NCI-H1694 (cell line): ENCODE data around the gene PLP2.

ENCODE experiments used
- DNase-seq: peaks from one replicate; lab custom pipeline; 2025; lab: John Stamatoyannopoulos, UW

PLP2 gene

DNA sequence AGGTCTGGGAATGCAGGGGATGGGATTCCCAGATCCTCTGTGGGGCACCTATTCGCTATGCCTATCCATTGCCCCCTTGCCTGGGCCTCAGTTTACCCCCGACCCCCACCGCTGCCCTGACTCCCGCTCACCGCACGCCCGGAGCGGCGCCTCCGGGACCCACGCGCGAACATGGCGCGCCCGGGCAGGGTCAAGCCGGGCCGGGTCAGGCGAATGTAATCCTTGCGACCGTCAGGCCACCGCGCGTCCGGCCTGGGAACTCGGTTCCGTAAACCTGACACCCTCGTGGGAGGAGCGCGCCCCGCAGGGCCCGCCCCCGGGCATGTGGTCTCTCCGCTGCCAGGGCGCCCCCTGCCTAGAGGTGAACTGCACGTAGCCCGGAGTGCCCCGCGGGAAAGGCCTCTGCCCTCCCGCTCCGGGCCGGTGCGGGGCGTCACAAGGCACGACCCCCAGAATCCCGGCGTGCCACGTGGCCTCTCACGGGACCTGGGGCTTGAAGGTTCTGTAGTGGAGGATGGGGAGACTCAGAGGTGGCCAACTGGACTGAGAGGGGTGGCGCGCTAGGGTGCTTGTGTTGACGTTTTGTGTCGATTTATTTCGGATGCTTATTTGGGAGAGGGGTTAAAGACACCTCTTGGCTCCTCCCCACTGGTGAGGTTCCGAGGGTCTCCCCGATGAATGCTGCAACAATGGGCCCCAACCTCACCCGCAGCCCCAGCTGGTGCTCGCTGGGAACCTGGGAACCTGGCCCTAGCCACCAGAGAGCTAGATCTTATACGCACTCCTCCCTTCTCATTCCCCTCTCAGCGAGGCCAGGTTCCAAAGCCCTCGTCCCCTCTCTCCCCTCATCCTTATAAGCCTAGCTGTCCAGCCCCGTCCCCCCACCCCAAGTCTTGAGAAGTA lies 14.7 kb downstream of the PLP2 start, which contains the start of gene PRICKLE3:
PRICKLE3 (minus strand) TSS at position 249 of the 903 bp plus-strand sequence; CDS start at position 173, 76 bp downstream.
- peak; percentile 20 for DNase-seq

DNA sequence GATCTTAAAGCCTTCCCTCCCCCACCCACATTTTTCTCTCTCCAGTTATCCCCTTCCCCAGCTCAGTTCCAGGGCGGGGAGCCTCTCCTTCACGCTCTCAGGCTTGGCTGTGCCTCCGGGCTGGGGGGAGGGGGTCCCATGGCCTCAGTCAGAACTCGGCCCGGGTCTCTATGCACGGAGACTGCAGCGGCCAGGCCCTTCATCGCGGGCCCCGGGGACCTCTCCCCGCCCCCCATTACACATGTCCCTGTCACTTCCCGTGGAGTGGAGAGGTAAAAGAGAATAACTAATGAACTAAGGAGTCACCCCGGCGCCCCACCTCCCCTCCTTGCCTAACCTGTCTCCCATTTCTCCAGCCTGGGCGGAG lies 15.3 kb downstream of the PLP2 start:
- no peak for DNase-seq

DNA sequence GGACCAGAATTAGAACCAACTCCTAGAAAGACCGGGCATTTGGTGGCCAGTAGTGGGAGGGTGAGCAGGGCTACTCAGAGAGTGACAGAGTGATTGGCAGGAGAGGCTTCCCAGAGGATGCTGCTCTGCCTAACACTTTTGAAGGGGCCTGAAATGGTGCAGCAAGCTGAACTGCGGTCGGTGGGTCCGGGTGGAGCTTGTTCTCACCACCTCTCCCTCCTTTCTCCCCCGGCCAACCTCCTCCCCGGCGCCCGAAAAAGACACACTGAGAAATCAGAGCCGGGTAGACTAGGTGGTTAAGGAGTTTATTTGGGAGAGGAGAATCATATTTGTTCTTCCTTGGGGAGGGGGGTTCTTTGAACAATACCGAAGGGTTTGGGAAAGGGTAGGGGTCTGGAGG lies 15.8 kb downstream of the PLP2 start:
- no peak for DNase-seq

DNA sequence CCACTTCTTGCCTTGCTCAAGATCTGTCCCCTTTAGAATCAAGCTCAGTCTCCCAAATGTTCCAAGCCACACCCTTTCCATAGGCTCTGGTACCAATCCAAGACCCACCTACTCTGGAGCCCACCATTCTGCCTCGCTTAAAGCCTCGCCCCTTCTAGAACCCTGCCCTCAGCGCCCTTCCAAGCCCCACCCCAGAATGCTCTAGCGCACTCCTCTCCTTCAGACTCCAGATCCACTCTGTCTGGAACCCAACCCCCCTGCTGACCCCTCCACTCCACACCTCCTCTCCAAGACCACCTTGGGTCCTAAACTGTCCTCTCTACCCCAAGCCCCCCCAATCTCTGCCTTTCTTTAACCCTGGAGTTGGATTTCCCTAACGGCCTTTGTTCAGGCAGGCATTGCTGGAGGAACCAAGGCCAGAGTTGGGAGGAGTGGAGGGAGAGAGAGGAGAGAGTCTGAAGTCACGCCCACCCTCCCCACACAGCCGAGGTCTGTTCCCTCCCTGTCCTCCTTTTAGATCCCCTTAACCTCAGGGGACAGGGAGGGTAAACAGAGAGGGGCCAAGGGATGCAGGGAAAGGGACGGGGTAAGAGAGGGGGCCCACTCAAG lies 16.9 kb downstream of the PLP2 start:
- DNase-seq, result no peak

DNA sequence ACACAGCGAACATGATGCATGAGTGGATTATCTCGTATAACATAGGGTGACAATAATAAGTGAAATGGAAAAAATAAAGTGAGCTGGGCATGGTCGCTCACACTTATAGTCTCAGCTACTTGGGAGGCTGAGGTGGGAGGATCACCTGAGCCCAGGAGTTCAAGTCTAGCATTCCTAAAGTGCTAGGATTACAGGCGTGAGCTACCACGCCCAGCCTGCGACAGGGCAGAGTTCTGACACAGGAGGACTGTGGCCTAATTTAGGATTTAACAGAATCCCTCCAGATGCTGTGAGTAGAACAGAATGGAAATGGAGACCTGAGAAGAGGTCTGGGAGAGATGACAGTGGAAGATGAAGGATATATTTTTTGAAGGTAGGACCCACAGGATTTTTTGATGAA lies 17.9 kb downstream of the PLP2 start:
- no peak for DNase-seq

DNA sequence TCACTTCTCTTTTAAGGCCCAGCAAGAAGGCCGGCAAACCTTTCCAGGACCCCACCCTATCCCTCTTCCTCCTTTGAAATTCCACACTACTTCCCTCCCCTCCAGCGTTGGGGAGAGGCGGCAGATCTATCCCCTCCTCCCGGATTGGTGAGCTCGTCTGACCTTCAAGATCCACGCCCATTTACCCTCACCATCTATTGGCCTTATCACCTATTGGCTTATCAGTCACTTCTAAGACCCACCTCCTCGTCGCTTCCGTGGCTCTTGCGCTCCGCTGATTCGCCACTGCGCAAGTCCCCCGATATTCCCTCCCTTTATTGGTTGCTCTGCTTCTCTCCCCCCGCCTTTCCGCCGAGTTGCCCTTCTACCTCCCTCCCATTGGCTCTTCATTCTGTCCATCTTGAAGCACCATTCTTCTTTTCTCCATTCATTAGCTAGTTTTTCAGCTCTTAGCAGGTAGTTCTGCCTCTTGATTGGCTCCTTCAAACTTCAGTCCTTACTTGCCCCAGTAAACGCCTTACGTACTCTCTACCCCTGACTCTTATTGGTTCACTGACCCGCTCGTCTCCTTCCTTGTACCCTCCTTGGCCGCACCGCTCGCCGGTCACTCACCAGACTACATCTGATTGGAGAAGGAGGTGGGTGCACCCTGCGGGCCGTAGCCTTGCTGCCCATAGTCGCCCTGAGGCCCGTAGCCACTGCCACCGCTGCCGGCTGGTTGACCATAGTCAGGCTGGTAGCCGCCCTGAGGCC lies 19.3 kb downstream of the PLP2 start:
- peak; percentile 98 for DNase-seq

DNA sequence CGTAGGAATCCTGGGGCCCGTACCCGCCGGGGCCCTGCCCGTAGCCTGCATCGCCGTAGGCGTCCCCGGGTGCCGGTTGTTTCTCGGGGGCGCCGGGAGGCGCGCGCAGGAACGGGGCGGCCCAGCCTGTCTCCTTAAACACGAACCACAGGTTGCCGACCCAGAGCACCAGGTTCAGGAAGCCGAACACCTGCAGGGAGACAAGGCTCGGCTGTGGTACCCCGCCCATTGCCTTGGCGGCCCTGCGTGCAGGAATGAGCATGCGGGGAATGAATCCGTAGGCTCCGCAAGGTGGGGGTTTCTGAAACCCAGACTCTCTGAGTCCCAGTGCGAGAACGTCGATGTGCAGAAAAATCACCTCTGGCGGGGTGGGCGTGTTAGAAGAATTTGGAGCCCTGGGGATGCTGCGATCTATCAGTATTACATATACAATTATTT lies 19.9 kb downstream of the PLP2 start:
- DNase-seq, result peak; percentile 28

DNA sequence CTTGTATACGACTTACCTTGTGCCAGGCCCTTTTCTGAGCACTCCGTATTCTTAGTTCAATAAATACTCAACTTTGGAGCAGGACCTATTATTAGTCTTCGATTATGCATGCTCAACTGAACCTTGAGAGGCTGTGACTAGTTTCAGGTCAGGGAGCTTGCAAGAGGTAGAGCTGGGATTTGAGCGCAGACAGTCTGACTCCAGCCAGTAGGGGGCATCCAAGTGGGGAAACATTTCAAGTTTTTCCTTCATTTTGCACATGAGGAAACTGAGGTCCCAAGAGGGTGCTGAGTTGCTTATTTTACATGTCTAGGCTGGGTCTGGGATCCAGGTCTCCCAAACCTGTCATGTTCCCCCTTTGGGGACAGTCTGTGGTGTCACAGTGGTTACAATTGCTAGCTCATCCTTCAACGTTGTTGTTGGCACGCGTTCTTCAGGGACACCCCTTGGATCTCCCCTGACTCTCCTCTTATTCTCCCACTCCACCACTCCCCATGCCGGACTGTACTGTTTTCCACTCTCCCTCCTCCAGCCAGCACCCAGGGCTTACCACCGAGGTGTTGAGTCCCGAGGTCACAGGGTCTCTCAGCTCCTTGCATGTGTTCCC lies 21.1 kb downstream of the PLP2 start:
- DNase-seq, result peak; percentile 16

DNA sequence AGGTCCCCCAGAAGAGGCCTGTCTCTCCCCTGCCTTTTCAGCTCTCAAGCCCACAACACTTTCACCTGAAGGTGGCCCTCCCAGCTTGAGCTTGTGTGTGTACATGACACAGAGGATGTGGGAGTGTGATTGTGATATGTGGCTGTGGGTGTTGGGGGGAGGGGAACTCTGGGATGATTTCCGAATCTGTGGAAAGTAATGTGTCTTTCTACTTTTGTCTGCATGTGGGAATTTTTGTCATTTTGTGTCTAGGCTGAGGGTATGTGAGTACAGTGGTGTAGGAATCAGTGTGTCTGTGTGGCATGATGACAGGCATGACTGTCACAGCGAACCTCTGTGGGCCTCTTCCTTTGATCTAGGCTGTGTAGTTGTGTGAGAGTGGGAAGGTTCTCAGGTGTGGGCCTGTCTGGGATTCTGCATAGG lies 21.9 kb downstream of the PLP2 start:
- DNase-seq, result no peak

DNA sequence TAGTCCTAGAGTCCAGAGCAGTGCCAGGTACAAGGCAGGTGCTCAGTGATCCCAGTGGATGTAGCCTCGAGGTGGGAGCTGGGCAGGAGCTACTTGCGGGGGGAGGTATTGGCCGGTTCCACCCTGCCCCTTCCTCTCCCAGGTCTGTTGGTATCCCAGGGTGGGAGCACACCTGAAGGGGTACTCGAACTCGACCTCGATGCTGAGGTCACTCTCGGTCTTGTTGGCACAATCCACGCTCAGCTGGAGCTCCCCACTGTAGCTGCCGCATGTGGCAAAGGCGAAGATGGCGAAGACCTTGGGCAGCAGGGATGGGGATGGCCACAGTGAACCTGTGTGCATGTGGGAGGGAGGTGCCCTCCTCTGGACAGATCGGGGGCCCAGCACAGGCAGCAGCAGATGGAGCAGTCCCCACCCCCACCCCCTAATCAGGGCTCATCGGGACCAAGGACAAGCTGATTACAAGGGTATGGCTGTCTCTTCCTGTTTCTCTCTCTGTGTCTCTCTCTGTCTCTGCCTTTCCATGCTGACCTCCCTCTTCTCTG lies 25.9 kb downstream of the PLP2 start:
- no peak for DNase-seq

DNA sequence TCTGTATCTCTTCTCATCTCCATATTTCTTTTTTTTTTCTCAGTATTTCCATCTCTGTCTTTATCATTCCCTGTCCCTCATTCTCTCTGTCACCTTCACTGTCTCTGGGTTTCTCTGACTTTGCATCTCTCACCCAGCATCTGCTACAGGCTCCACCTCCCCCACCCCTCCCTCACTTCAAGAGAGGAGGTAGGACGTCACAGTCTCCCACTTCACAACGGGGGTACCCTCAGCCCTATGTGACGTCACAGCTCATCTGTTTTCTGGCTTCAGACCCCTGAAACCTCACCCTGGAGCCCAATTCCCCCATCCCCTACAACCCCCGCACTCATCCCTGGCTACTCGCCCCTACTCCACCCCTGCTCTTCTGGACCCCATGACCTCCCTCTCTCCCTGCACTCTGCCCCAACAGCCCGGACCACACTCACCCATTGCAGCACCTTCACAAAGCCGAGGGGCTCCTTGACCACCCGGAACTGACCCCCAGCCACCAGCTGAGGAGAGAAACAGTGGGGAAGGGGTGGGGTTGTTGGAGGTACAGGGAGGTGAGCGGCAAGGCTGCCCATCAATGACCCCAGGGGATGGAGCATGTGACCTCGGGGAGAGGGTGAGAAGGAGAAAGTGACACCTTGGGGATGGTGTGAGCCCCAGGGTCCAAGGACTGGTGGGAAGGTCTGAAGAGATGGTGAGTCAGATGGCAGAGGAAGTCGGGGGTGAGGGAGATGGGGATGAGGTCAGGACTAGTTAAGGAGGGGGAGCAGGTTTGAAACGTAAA lies 27.0 kb downstream of the PLP2 start:
- no peak for DNase-seq

DNA sequence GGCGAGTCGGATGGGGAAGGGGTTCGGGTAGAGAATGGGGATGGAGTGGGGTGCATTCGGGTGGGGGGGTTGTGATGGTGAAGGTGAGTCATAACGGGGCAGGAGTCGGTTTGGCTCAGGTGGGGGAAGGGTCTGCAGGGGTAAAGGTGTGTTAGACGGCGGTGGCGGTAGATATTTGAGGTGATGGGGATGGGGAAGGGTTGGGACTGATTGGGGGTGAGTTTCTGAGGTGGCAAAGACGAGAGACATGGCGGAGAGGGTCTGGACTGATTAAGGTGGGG lies 27.6 kb downstream of the PLP2 start:
- DNase-seq, result no peak

DNA sequence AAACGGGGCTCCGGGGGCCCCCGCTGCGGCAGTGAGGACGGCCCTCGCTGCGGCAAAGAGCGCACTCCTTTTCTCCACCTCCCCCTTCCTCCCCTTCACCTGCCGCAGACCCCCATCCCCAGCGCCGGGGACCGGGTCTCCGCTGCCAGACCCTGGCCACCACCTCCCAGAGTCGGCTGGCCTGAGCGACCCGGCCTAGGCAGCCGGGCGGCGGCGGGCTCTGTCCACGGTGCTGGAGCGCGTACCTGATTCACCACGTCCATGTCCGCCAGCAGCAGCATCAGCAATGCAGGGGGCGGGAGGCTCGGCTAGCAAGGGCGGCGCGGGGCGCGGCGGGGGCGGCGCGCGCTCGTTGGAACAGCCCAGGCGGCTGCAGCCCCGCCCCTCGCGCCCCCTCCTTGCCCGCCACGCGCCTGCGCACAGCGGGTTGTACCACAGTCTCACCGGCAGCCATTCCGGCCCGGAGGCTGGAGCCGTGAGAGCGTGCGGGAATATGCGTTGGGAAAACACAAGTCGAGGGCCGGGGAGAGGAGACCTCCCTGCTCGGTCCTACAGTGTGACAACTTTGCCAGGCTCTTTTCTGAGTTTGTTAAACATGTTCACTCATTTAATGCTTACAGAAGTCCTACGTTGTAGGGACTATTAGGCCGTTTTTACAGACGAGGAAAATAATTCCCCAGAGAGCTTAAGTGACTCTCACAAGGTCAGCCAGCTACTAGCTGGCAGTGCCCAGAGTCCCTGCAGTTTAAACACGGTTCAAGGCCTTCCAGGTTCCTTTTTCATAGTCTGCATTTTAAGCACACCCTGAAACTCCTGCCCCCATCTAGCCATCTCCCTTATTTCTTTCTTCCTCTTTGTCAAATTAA lies 28.4 kb downstream of the PLP2 start, which contains the start of gene SYP:
SYP (minus strand) TSS at position 288 of the 866 bp plus-strand sequence; CDS start at position 281, 7 bp downstream.
- DNase-seq, result peak; percentile 68

DNA sequence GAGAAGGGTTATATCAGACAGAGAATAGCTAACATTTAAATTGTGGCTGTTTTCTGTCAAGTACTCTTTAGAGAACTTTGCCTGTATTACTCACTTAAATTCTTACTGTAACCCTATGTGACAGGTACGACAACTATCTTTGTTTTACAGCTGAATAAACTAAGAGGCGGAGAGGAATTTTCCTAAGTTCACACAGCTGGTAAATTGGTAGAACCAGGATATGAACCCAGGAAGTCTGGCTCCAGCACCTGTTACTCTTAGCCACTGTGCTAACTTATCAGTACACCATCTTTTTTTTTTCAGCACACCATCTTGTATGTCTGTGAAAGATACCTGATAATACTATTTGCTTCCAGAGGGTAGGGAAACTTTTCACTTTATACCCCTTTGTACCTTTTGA lies 30.3 kb downstream of the PLP2 start:
- DNase-seq, result no peak

DNA sequence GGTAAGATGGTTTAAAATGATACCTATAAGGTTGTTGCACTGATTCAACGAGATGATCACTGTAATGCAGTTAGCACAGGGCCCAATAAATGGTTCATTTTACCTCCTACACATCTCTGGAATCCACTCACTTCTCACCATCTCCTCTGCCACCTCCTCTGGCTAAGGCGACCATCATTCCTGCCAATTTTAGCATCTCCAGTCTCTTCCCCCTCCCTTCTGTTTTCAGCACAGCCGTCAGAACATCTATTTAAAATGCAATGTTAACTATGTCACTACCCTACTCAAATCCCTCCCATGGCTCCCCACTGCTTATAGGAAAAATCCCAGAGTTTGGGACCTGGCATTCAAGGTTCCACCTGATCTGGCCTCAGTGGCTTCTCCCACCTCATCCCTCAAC lies 31.8 kb downstream of the PLP2 start:
- no peak for DNase-seq

DNA sequence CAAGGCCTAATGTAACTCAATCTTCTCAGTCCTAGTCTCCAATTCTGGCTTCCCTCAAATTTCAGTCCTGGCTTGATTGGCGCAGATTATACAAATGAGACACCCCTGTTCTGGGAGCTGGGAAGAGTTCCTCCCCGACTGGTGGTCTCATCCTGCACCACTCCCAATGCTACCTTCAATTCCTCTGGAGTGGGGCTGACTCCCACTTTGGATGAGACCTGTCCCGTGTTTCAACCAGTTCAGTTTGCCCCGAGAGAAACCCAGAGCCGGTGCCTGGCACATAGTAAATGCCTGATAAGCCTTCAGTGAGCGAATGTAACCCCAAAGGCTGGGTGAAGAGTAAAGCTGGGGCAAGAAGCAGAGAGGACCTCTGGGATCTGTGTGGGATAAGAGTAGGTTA lies 32.3 kb downstream of the PLP2 start:
- DNase-seq, result no peak

DNA sequence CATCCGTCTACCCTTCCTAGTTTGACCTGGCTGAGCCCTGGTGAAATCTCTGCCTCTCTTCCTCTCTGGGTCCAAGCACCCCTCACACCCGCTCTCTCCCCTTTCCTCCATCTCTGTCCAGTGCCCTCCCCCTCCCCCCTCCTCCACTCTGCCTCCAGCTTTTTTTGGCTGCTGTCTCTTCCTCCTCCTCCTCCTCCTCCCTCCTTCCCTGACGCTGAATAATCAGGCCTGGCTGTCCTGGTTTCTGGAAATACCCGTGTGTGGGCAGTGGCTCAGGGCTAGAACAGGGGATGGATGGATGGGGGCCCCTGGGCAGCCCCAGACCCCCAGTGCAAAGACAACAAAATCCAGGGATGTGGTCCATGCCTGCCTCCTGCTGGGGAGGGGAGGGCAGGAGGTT lies 33.0 kb downstream of the PLP2 start:
- no peak for DNase-seq

DNA sequence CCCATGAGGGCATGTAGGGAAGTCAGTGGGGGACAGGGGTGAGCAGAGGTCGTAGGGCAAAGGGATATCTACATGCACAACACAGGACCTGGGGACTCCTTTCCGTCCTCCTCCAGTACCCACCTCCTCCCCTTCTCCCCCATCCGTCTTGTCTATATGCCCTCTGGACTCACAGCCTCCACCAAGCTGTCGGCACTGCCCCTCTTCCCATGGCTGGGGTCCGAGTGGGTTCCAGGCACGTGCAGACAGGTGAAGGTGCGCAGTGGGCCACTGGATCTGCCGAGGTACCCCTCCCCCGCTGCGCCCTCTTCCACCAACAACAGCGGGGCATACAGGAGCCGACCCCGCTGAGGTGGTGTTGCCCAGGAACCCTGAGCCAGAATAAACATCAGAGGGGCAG lies 33.7 kb downstream of the PLP2 start:
- DNase-seq, result no peak

DNA sequence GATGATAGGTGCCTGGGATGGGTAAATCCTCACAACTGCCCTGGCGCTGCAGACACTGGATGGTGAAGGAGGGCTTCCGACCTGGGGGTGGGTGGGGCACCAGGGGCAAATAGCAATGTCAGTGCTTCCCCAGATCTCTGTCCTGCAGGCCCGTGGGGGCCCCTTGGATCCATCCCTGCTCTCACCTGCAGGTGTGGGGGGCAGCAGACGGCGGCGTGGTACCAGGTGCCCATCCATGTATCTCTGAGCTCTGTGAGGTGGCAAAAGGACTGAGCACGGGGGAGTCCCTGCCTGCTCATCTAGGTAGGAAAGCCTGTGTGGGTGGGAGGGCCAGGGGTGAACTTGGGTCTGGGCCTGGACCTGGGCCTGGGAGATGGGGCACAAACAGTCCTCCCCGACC lies 34.8 kb downstream of the PLP2 start:
- no peak for DNase-seq

DNA sequence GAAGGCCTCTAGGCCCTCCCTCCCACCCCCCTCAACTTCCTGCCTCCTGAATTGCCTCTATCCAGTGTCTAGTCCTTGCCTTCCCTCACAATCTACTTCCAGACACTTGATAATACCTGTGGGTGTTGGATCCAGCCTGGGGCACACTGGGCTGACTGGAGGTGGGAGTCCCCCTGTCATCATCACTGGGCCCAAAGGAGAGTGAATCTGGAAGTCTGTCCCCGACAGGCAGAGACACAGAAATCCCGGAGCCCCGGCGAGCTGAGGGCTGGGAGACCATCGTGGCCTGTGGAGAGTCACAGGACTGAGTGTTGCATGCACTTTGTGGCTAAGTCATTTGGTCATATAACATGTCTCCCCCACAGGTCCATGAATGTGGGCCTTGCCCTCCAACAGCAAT lies 36.7 kb downstream of the PLP2 start:
- DNase-seq, result no peak
